GM12872 (cell line): ENCODE measurements around the gene ZNF746.

Experiments
- TF ChIP-seq, protein P1 (sequence below): IDR thresholded peaks from 3 replicates; pipeline ENCODE4 v1.5.1; 2011; ENCODE audit warnings: low read depth, mild to moderate bottlenecking, low read length, moderate library complexity; ENCODE audit not compliant: insufficient read depth

ZNF746 gene

GRCh38 chr7:149456506-149457421 lies 40.8 kb downstream of the ZNF746 start:
- TF ChIP-seq, protein P1, sequence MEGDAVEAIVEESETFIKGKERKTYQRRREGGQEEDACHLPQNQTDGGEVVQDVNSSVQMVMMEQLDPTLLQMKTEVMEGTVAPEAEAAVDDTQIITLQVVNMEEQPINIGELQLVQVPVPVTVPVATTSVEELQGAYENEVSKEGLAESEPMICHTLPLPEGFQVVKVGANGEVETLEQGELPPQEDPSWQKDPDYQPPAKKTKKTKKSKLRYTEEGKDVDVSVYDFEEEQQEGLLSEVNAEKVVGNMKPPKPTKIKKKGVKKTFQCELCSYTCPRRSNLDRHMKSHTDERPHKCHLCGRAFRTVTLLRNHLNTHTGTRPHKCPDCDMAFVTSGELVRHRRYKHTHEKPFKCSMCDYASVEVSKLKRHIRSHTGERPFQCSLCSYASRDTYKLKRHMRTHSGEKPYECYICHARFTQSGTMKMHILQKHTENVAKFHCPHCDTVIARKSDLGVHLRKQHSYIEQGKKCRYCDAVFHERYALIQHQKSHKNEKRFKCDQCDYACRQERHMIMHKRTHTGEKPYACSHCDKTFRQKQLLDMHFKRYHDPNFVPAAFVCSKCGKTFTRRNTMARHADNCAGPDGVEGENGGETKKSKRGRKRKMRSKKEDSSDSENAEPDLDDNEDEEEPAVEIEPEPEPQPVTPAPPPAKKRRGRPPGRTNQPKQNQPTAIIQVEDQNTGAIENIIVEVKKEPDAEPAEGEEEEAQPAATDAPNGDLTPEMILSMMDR: no peak

- TF ChIP-seq, protein P1: no peak
Observed at GRCh38 chr7:149455175-149455950, 42.2 kb downstream of the ZNF746 start.

GRCh38 chr7:149454750-149455149 lies 42.9 kb downstream of the ZNF746 start:
- TF ChIP-seq, protein P1: no peak

DNA sequence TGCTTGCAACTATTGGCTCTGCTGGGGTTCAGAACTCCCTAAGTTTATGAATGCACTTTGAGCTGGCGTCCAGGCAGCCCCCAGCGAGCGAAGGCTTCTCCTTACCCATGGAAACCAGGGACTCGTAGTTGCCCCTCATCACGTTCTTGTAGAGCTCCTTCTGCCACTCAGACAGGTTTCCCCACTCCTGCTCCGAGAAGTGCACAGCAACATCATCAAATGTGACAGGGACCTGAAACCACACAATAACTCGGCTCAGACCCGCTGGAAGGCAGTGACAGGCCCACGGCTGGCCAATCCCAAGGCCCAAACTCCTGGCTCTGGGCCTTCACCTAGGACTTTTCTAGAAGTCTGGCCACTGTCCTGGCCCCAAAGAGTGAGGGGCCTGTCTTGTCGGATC lies 43.6 kb downstream of the ZNF746 start:
- TF ChIP-seq, protein P1: no peak

DNA sequence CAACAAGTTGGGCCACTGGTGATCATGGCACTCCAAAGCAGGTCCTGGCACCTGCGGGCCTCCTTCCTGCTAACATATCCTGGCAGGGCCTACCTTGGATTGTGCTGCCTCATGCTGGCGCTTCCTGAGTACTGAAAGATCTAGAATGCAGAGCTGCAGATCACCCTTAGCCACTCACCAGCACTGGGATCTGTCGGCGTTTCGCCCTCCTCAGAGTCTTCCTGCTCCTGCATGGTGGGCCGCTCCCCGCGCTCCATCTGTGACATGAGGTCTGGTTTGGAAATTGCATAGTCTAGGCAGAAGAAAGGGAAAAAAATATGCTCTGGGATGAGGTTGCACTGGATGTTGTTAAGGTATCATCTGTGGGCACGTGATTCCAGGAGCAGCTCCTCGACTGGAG lies 46.8 kb downstream of the ZNF746 start:
- TF ChIP-seq, protein P1: no peak

GRCh38 chr7:149449897-149450296 lies 47.7 kb downstream of the ZNF746 start:
- TF ChIP-seq, protein P1: no peak

GRCh38 chr7:149448961-149449360 lies 48.6 kb downstream of the ZNF746 start:
- TF ChIP-seq, protein P1: no peak
